WTC11 (cell line): ENCODE results near the gene RTEL1. TPM values are rescaled to one million over a fixed set of nuclear protein-coding genes. Genes with fewer than 3 reads are reported as not detected.

Experiments used
- ATAC-seq: fragments of 200-7000 bp; cut with Tn5 transposase; 2 replicates; pipeline ENCODE4 v1.10.0; 2021; ENCODE audit warnings: mild to moderate bottlenecking, moderate library complexity
- CTCF ChIA-PET: fragments of 300-600 bp; sonication (Branson Sonifier 250); formaldehyde crosslinking; loops from one replicate; lab custom pipeline; 2021; ENCODE audit warnings: antibody characterized with exemption; lab: Charles Lee
- POLR2A ChIA-PET: fragments of 350-600 bp; sonication (Branson Sonifier 250); formaldehyde crosslinking; loops from one replicate; lab custom pipeline; 2021; ENCODE audit warnings: antibody characterized with exemption; lab: Charles Lee
- DNase-seq: peaks from one replicate; pipeline ENCODE4 v3.0.0; 2021; ENCODE audit warnings: low spot score
- H3K27ac Mint-ChIP-seq: 2 replicates; pipeline ENCODE4 v1.8.0; 2021; ENCODE audit warnings: mixed read lengths
- H3K27me3 Mint-ChIP-seq: 2 replicates; pipeline ENCODE4 v1.8.0; 2021; ENCODE audit warnings: low read depth, mild to moderate bottlenecking, moderate library complexity, mixed read lengths
- H3K36me3 Mint-ChIP-seq: 2 replicates; pipeline ENCODE4 v1.8.0; 2021; ENCODE audit warnings: mixed read lengths
- H3K4me1 Mint-ChIP-seq: 2 replicates; pipeline ENCODE4 v1.8.0; 2022; ENCODE audit warnings: mixed read lengths
- H3K4me3 Mint-ChIP-seq: 2 replicates; pipeline ENCODE4 v1.8.0; 2021; ENCODE audit warnings: mild to moderate bottlenecking, moderate library complexity, mixed read lengths
- H3K9me3 Mint-ChIP-seq: 2 replicates; pipeline ENCODE4 v1.8.0; 2021; ENCODE audit warnings: mixed read lengths
- EMX1 ChIP-seq: fragments of 250-450 bp; sonication (Bioruptor Pico); IDR thresholded peaks from 2 replicates; pipeline ENCODE4 v1.8.0; 2021; ENCODE audit warnings: mild to moderate bottlenecking
- ETV6 ChIP-seq: sonication (generic); formaldehyde crosslinking; IDR thresholded peaks from 2 replicates; pipeline ENCODE4 v1.8.1; 2022; ENCODE audit warnings: mild to moderate bottlenecking, missing genetic modification reagents
- FOXP4 ChIP-seq: sonication (generic); formaldehyde crosslinking; IDR thresholded peaks from 2 replicates; pipeline ENCODE4 v1.8.0; 2022; ENCODE audit warnings: mild to moderate bottlenecking, missing genetic modification reagents
- GABPB1 ChIP-seq: sonication (generic); formaldehyde crosslinking; IDR thresholded peaks from 2 replicates; pipeline ENCODE4 v1.8.1; 2023; ENCODE audit warnings: mild to moderate bottlenecking, missing genetic modification reagents
- KAT7 ChIP-seq: sonication (generic); formaldehyde crosslinking; IDR thresholded peaks from 2 replicates; pipeline ENCODE4 v1.8.1; 2023; ENCODE audit warnings: missing genetic modification reagents, mild to moderate bottlenecking, borderline replicate concordance
- PREB ChIP-seq: sonication (generic); formaldehyde crosslinking; IDR thresholded peaks from 2 replicates; pipeline ENCODE4 v1.8.1; 2022; ENCODE audit warnings: mild to moderate bottlenecking, missing genetic modification reagents, moderate library complexity, borderline replicate concordance
- RORB ChIP-seq: fragments of 250-450 bp; sonication (Bioruptor Pico); IDR thresholded peaks from 2 replicates; pipeline ENCODE4 v1.9.0; 2021; ENCODE audit warnings: mild to moderate bottlenecking
- SP1 ChIP-seq: sonication (generic); formaldehyde crosslinking; conservative IDR thresholded peaks from 2 replicates; pipeline ENCODE4 v1.8.1; 2022; ENCODE audit warnings: missing genetic modification reagents
- ZNF263 ChIP-seq: sonication (generic); formaldehyde crosslinking; IDR thresholded peaks from 2 replicates; pipeline ENCODE4 v1.8.1; 2022; ENCODE audit warnings: low read depth, mild to moderate bottlenecking, moderate library complexity, missing genetic modification reagents
- ZNF281 ChIP-seq: sonication (generic); formaldehyde crosslinking; IDR thresholded peaks from 2 replicates; pipeline ENCODE4 v1.8.0; 2023; ENCODE audit warnings: mild to moderate bottlenecking, missing genetic modification reagents
- total RNA-seq: library from RNA; stranded (reverse); gene quantifications from 3 replicates; pipeline ENCODE4 v1.2.3, GENCODE V29; 2021
- TF ChIP-seq, protein P1 (sequence below): sonication (generic); formaldehyde crosslinking; IDR thresholded peaks from 2 replicates; pipeline ENCODE4 v1.8.0; 2022; ENCODE audit warnings: mild to moderate bottlenecking, missing genetic modification reagents
- TF ChIP-seq, protein P2 (sequence below): sonication (generic); formaldehyde crosslinking; conservative IDR thresholded peaks from 2 replicates; pipeline ENCODE4 v1.8.1; 2023; ENCODE audit warnings: mild to moderate bottlenecking, low read depth, missing genetic modification reagents, moderate library complexity
- TF ChIP-seq, protein P3 (sequence below): fragments of 250-450 bp; sonication (Bioruptor Pico); IDR thresholded peaks from 2 replicates; pipeline ENCODE4 v1.8.0; 2021; ENCODE audit warnings: mild to moderate bottlenecking

Gene RTEL1
- total RNA-seq, 1 experiment from 2014 or later, result 44.9 TPM

- Mint-ChIP-seq H3K27ac (no peak overlapping the region), H3K36me3 (peaks cover 23% of the 10 kb centered on the region)
- no peak for DNase-seq
- POLR2A ChIA-PET, result no interaction called here
- TF ChIP-seq EMX1 (CRISPR knock-in tag) (no peak), SP1 (CRISPR knock-in tag) (no peak), GABPB1 (CRISPR knock-in tag) (no peak), RORB (CRISPR knock-in tag) (no peak)
- TF ChIP-seq, protein P1, sequence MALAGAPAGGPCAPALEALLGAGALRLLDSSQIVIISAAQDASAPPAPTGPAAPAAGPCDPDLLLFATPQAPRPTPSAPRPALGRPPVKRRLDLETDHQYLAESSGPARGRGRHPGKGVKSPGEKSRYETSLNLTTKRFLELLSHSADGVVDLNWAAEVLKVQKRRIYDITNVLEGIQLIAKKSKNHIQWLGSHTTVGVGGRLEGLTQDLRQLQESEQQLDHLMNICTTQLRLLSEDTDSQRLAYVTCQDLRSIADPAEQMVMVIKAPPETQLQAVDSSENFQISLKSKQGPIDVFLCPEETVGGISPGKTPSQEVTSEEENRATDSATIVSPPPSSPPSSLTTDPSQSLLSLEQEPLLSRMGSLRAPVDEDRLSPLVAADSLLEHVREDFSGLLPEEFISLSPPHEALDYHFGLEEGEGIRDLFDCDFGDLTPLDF (CRISPR knock-in tag), result no peak
- TF ChIP-seq, protein P2, sequence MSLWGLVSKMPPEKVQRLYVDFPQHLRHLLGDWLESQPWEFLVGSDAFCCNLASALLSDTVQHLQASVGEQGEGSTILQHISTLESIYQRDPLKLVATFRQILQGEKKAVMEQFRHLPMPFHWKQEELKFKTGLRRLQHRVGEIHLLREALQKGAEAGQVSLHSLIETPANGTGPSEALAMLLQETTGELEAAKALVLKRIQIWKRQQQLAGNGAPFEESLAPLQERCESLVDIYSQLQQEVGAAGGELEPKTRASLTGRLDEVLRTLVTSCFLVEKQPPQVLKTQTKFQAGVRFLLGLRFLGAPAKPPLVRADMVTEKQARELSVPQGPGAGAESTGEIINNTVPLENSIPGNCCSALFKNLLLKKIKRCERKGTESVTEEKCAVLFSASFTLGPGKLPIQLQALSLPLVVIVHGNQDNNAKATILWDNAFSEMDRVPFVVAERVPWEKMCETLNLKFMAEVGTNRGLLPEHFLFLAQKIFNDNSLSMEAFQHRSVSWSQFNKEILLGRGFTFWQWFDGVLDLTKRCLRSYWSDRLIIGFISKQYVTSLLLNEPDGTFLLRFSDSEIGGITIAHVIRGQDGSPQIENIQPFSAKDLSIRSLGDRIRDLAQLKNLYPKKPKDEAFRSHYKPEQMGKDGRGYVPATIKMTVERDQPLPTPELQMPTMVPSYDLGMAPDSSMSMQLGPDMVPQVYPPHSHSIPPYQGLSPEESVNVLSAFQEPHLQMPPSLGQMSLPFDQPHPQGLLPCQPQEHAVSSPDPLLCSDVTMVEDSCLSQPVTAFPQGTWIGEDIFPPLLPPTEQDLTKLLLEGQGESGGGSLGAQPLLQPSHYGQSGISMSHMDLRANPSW (CRISPR knock-in tag), result no peak
- TF ChIP-seq, all 79 proteins: peak for 0
- Mint-ChIP-seq H3K27me3 (no peaks in the 10 kb centered on the region; the same call in 1 of the 2 replicates), H3K4me3 (no peak overlapping the region), H3K9me3 (peaks cover 14% of the 10 kb centered on the region), H3K4me1 (no peaks in the 10 kb centered on the region)
- CTCF ChIA-PET, result interaction anchor here (1.3 kb wide), 1 partner anchor 10 kb away, joined by 5 read pairs; no protein-coding TSS in a partner anchor
- ATAC-seq, result no peak
Measured at GRCh38 chr20:63611646-63612045, 46.5 kb upstream of the RTEL1 start.

- Mint-ChIP-seq H3K27me3 (no peaks in the 10 kb centered on the region; the same call in 1 of the 2 replicates), H3K4me1 (no peaks in the 10 kb centered on the region), H3K4me3 (no peak overlapping the region), H3K36me3 (peaks cover 30% of the 10 kb centered on the region), H3K9me3 (peaks cover 14% of the 10 kb centered on the region), H3K27ac (peak overlapping the region; percentile 49; the same call in 1 of the 2 replicates)
- DNase-seq (no peak), ATAC-seq (no peak)
- ChIA-PET CTCF (interaction anchor here (1.2 kb wide), 1 partner anchor 29 kb away, joined by 3 read pairs; no protein-coding TSS in a partner anchor), POLR2A (no interaction called here)
- TF ChIP-seq, protein P3, sequence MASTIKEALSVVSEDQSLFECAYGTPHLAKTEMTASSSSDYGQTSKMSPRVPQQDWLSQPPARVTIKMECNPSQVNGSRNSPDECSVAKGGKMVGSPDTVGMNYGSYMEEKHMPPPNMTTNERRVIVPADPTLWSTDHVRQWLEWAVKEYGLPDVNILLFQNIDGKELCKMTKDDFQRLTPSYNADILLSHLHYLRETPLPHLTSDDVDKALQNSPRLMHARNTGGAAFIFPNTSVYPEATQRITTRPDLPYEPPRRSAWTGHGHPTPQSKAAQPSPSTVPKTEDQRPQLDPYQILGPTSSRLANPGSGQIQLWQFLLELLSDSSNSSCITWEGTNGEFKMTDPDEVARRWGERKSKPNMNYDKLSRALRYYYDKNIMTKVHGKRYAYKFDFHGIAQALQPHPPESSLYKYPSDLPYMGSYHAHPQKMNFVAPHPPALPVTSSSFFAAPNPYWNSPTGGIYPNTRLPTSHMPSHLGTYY (CRISPR knock-in tag), result no peak
- TF ChIP-seq KAT7 (CRISPR knock-in tag) (no peak), ZNF281 (CRISPR knock-in tag) (no peak), ZNF263 (no peak), ETV6 (CRISPR knock-in tag) (no peak), FOXP4 (no peak), PREB (CRISPR knock-in tag) (no peak)
Measured at GRCh38 chr20:63612276-63612931, 45.7 kb upstream of the RTEL1 start.
